ENCODE measurements around the gene FDXACB1. TPM values are rescaled to one million over a fixed set of nuclear protein-coding genes. Genes with fewer than 3 reads are reported as not detected.

Gene FDXACB1
- total and polyA plus RNA-seq, 3 donors from 2014 or later: 7.2 to 7.8 (median 7.4) TPM

- Histone ChIP-seq H3K27me3 (no peaks in the 10 kb centered on the region), H3K4me1 (no peaks in the 10 kb centered on the region), H3K36me3 (ENCODE audit: low read depth, missing control alignments) (no peaks in the 10 kb centered on the region), H3K9me3 (no peaks in the 10 kb centered on the region), H3K4me3 (no peak overlapping the region), H3K27ac (no peak overlapping the region)
- TF ChIP-seq POLR2A (IDR thresholded peaks at IDR 0.05): no peak
- TF ChIP-seq CTCF (IDR thresholded peaks at IDR 0.05): no peak
- intact Hi-C loops (cut with DNase I; ENCODE audit: low total_unique reads): no loop called here
- no peak for DNase-seq
- 70 to 86% methylated on average over 2 of the region's 2 CpGs for WGBS, 2 donors
Observed at GRCh38 chr11:111852103-111852502, 26.9 kb downstream of the FDXACB1 start.

GRCh38 chr11:111851636-111852035, 27.3 kb downstream of the FDXACB1 start:
- TF ChIP-seq CTCF (IDR thresholded peaks at IDR 0.05) (peak in 1 of 3 experiments; percentile 18), POLR2A (IDR thresholded peaks at IDR 0.05) (no peak)
- Histone ChIP-seq H3K4me1 (no peaks in the 10 kb centered on the region), H3K36me3 (ENCODE audit: low read depth, missing control alignments) (no peaks in the 10 kb centered on the region), H3K9me3 (no peaks in the 10 kb centered on the region), H3K27me3 (no peaks in the 10 kb centered on the region), H3K4me3 (no peak overlapping the region), H3K27ac (no peak overlapping the region)
- no peak for DNase-seq
- intact Hi-C loops (cut with DNase I; ENCODE audit: low total_unique reads): no loop called here

- Histone ChIP-seq H3K4me3 (no peak overlapping the region), H3K27ac (no peak overlapping the region), H3K4me1 (no peaks in the 10 kb centered on the region), H3K9me3 (no peaks in the 10 kb centered on the region), H3K27me3 (no peaks in the 10 kb centered on the region), H3K36me3 (ENCODE audit: low read depth, missing control alignments) (no peaks in the 10 kb centered on the region)
- WGBS, 2 donors: 95 to 96% methylated on average over 8 of the region's 8 CpGs
- intact Hi-C loops (cut with DNase I; ENCODE audit: low total_unique reads): no loop called here
- no peak for DNase-seq
- TF ChIP-seq CTCF (IDR thresholded peaks at IDR 0.05): no peak
- TF ChIP-seq POLR2A (IDR thresholded peaks at IDR 0.05): no peak
Observed at GRCh38 chr11:111851067-111851466, 27.9 kb downstream of the FDXACB1 start.

- Histone ChIP-seq H3K27me3 (no peaks in the 10 kb centered on the region), H3K9me3 (no peaks in the 10 kb centered on the region), H3K27ac (no peak overlapping the region), H3K4me3 (no peak overlapping the region), H3K4me1 (no peaks in the 10 kb centered on the region), H3K36me3 (ENCODE audit: low read depth, missing control alignments) (no peaks in the 10 kb centered on the region)
- no peak for DNase-seq
- intact Hi-C loops (cut with DNase I; ENCODE audit: low total_unique reads): loop anchor here (10.0 kb wide), 1 partner anchor 285 kb away; no protein-coding TSS in a partner anchor
- no peak for TF ChIP-seq CTCF (IDR thresholded peaks at IDR 0.05)
- no peak for TF ChIP-seq POLR2A (IDR thresholded peaks at IDR 0.05)
- 95 to 100% methylated on average over 3 of the region's 3 CpGs for WGBS, 2 donors
Observed at GRCh38 chr11:111849631-111850030, 29.3 kb downstream of the FDXACB1 start.

GRCh38 chr11:111846636-111847035, 32.3 kb downstream of the FDXACB1 start:
- Histone ChIP-seq H3K4me1 (no peaks in the 10 kb centered on the region), H3K4me3 (no peak overlapping the region), H3K27ac (no peak overlapping the region), H3K9me3 (no peaks in the 10 kb centered on the region), H3K27me3 (no peaks in the 10 kb centered on the region), H3K36me3 (ENCODE audit: low read depth, missing control alignments) (no peaks in the 10 kb centered on the region)
- 50 to 59% methylated on average over 1 of the region's 1 CpG for WGBS, 2 donors
- DNase-seq: no peak
- no peak for TF ChIP-seq POLR2A (IDR thresholded peaks at IDR 0.05)
- no peak for TF ChIP-seq CTCF (IDR thresholded peaks at IDR 0.05)
- intact Hi-C loops (cut with DNase I; ENCODE audit: low total_unique reads): loop anchor here (10.0 kb wide), 1 partner anchor 282 kb away; no protein-coding TSS in a partner anchor

All from testis (tissue), 3 donors.